Measurements from ENCODE around the gene LITAF.
A peak's percentile ranks its signal among the peaks of the same experiment; 100 is the strongest.

The LITAF gene

GRCh38 chr16:11500700-11501346 lies 85.9 kb downstream of the LITAF start:
- Mint-ChIP-seq H3K27ac (no peak overlapping the region), H3K9me3 (ENCODE audit: low read depth) (no peaks in the 10 kb centered on the region), H3K4me3 (no peak overlapping the region), H3K36me3 (no peaks in the 10 kb centered on the region), H3K27me3 (no peaks in the 10 kb centered on the region), H3K4me1 (ENCODE audit: low read depth) (peaks cover 18% of the 10 kb centered on the region)

- H3K36me3 Mint-ChIP-seq, result no peaks in the 10 kb centered on the region
- H3K27me3 Mint-ChIP-seq, result no peaks in the 10 kb centered on the region
- peaks cover 18% of the 10 kb centered on the region for H3K4me1 Mint-ChIP-seq (ENCODE audit: low read depth)
- H3K27ac Mint-ChIP-seq, result no peak overlapping the region
- H3K9me3 Mint-ChIP-seq (ENCODE audit: low read depth), result no peaks in the 10 kb centered on the region
- H3K4me3 Mint-ChIP-seq, result no peak overlapping the region
These were observed 87.2 kb downstream of the LITAF start for GRCh38 chr16:11499295-11500089.

GRCh38 chr16:11498683-11499082 lies 88.0 kb downstream of the LITAF start:
- H3K9me3 Mint-ChIP-seq (ENCODE audit: low read depth), result no peaks in the 10 kb centered on the region
- peaks cover 18% of the 10 kb centered on the region for H3K4me1 Mint-ChIP-seq (ENCODE audit: low read depth)
- H3K36me3 Mint-ChIP-seq, result no peaks in the 10 kb centered on the region
- no peaks in the 10 kb centered on the region for H3K27me3 Mint-ChIP-seq
- no peak overlapping the region for H3K4me3 Mint-ChIP-seq
- no peak overlapping the region for H3K27ac Mint-ChIP-seq

GRCh38 chr16:11497851-11498289 lies 88.8 kb downstream of the LITAF start:
- Mint-ChIP-seq H3K4me1 (ENCODE audit: low read depth) (peaks cover 18% of the 10 kb centered on the region), H3K4me3 (peak overlapping the region; percentile 36), H3K36me3 (no peaks in the 10 kb centered on the region), H3K9me3 (ENCODE audit: low read depth) (no peaks in the 10 kb centered on the region), H3K27me3 (no peaks in the 10 kb centered on the region), H3K27ac (no peak overlapping the region)

All from activated naive CD8-positive, alpha-beta T cell (primary cell).